NK-92 treated with Interleukin-12 subunit alpha and Interleukin-12 subunit beta, amount 100 ng/mL, for 24 hours (cell line): Measurements from ENCODE around the gene ST7L.
"Not testable (repeated sequence)": the region's sequence is repeated elsewhere in the genome, so short reads cannot be mapped to it uniquely, and the experiment has no call there.

Experiments used
- DNase-seq: peaks from one replicate; lab custom pipeline; 2025; lab: John Stamatoyannopoulos, UW

Gene ST7L

DNA sequence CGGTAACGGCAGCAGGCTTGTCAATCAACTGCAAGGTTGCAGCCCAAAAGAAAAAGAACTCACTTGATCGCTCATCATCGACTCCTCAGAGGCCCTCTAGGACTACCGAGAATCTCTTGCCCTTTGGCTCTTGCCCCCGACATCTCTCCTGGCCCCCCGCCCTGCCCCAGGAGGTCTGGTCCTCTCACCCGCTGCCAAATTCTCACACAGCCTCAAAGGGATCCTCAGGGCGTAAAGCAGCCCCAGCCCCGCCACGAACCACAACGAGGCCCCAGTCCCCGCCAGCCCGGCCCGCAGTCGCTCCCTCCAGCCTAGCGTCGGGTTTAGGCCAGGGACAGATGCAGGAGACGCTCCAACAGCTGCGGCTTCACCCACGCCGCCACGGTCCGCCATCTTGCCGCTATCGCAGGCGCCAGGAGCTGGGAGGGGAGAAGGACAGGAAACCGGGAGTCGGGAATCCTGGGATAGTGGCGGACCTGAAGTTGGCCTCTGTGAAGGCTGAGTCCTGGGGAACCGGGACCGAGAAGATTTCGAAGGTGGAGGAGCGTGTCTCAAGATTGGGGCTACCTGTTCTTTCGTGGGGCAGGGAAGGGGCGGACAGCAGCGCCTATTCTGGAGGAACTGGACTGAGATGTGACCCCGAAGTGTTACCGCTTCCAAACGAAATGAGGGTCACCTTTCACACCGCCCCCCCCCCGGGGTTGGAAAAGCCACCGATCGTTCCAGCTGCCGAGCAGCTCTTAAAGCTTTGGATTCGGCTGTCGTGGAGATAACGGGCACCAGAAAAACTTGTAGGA lies at the start of gene ST7L:
ST7L (minus strand) TSS at position 421 of the 797 bp plus-strand sequence; CDS start at position 393, 28 bp downstream.
- peak; percentile 52 for DNase-seq

- DNase-seq, result no peak
Measured at GRCh38 chr1:112666946-112667345, 48.0 kb upstream of the ST7L start.

- no peak for DNase-seq
Measured at GRCh38 chr1:112665857-112666256, 46.9 kb upstream of the ST7L start.

- no peak for DNase-seq
Measured at GRCh38 chr1:112651205-112651604, 32.3 kb upstream of the ST7L start.

DNA sequence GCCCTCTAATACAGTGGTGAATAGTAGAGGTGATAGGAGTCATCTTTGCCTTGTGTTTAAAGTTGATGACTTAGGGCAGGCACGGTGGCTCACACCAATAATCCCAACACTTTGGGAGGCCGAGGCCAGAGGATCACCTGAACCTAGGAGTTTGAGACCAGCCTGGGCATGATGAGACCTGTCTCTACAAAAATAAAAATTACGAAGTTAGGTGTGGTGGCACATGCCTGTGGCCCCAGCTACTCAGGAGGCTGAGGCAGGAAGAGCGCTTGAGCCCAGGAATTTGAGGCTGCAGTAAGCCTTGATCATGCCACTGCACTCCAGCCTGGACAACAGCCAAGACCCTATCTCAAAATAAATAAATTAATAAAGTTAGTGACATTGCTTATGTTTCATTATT lies 27.3 kb upstream of the ST7L start:
- DNase-seq, result no peak

DNA sequence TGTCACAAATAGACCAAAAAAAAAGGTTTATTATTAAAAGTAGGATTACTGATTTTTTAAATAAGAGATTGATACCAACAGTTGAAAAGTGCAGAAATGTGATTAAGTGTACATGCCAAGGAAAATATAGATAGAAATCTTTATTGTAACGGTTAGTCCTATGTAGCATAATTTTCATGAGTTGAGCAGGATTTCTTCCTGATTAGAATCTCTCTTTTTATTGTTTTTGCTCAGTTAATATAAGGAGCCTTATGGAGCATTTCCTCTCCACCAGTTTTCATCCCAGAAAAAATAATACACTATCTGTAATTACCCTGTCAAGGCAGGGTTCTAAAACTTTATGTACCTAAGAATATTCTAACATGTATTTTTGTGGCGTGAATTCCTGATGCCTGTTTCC lies 24.1 kb upstream of the ST7L start:
- no peak for DNase-seq

DNA sequence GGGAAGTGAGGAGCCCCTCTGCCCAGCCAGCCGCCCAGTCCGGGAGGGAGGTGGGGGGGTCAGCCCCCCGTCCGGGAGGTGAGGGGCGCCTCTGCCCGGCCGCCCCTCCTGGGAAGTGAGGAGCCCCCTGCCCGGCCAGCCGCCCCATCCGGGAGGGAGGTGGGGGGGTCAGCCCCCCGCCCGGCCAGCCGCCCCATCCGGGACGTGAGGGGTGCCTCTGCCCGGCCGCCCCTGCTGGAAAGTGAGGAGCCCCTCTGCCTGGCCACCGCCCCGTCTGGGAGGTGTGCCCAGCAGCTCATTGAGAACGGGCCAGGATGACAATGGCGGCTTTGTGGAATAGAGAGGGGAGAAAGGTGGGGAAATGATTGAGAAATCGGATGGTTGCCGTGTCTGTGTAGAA lies 21.5 kb upstream of the ST7L start:
- DNase-seq, result not testable (repeated sequence)

DNA sequence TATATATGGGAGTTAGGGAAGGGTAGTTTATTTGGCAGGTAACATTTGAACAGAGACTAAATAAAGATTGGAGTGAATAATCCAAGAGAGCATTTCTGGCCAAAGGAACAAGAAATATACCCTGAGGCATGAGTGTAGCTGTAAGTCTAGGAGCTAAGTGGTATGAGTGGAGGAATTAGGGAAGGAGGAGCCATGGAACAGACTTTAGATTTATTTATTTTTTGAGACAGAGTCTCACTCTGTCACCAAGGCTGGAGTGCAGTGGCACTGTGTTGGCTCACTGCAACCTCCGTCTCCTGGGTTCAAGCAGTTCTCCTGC lies 19.1 kb upstream of the ST7L start:
- DNase-seq, result no peak

GRCh38 chr1:112637254-112638109 lies 18.5 kb upstream of the ST7L start:
- DNase-seq, result no peak

GRCh38 chr1:112636597-112637253 lies 17.8 kb upstream of the ST7L start:
- DNase-seq, result no peak

GRCh38 chr1:112636056-112636455 lies 17.1 kb upstream of the ST7L start:
- no peak for DNase-seq

- no peak for DNase-seq
Measured at GRCh38 chr1:112634367-112634766, 15.4 kb upstream of the ST7L start.

- no peak for DNase-seq
Measured at GRCh38 chr1:112633628-112634027, 14.7 kb upstream of the ST7L start.

DNA sequence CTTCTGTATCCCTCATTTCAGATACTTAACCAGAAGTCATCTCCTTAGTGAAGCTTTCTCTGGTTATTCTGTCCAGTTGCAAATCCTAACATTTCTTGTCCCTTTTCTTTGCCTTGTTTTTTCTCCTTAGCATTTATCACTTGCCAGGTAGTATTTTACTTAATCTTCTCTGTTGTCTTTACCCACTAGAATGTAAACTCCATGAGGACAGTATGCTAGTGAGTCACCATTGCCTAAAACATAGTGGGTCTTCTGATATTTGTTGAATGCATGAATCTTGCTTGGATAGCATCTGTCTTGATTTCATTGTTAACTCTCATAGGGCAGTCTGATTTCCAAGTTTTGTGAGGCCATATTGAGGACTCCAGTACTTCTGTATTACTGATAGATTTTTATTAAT lies 10.3 kb upstream of the ST7L start:
- no peak for DNase-seq

DNA sequence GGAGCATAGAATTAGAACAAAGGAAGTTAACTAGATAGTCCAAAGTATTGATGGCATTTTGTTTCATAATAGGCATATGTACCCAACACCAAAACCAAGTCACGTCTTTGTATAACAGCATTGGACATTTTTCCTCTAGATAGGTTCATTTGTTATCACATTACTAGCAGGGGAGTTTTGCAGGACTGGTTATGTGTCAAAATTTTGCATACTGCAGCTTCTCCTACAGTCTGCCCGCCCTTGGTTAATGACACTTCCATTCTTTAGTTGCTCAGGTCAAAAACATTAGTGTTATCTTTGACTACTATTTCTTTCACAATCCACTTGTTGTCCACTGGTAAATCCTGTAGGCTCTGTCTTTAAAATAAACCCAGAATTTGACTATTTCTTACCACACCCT lies 9.6 kb upstream of the ST7L start:
- no peak for DNase-seq

GRCh38 chr1:112626887-112627286 lies 7.9 kb upstream of the ST7L start:
- DNase-seq, result no peak

- DNase-seq, result no peak
Measured at GRCh38 chr1:112626193-112626592, 7.3 kb upstream of the ST7L start.

GRCh38 chr1:112625696-112626095 lies 6.8 kb upstream of the ST7L start:
- DNase-seq, result no peak

DNA sequence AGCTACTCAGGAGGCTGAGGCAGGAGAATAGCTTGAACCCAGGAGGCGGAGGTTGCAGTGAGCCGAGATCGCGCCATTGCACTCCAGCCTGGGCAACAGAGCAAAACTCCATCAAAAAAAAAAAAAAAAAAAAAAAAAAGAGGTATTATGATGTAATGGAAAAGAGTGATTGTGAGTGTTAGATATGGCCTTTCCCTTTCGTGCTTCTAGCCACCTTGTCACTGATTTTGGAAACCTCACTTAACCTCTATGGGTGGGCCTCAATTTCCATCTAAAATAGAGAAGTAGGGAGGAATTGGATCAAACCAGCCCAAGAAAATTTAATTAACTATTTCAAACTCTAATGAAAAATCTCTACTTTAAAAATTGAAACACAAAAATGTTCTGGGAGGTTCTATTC lies 5.6 kb upstream of the ST7L start:
- DNase-seq, result not testable (repeated sequence)

DNA sequence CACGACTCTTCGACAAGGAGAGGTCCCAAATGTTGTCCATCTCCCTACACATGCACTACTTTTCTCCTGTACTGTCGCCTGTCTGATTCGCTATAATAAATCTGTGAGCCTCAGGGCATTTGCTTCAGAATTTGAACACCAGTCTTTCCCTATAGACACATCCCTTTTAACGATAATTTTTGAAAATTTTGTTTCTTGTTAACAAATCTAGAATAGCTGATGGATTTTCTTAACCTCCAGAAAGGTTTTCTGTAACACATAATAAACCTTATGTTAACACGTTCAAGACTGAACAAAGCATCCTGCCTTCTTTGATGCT lies 1.4 kb upstream of the ST7L start:
- no peak for DNase-seq

DNA sequence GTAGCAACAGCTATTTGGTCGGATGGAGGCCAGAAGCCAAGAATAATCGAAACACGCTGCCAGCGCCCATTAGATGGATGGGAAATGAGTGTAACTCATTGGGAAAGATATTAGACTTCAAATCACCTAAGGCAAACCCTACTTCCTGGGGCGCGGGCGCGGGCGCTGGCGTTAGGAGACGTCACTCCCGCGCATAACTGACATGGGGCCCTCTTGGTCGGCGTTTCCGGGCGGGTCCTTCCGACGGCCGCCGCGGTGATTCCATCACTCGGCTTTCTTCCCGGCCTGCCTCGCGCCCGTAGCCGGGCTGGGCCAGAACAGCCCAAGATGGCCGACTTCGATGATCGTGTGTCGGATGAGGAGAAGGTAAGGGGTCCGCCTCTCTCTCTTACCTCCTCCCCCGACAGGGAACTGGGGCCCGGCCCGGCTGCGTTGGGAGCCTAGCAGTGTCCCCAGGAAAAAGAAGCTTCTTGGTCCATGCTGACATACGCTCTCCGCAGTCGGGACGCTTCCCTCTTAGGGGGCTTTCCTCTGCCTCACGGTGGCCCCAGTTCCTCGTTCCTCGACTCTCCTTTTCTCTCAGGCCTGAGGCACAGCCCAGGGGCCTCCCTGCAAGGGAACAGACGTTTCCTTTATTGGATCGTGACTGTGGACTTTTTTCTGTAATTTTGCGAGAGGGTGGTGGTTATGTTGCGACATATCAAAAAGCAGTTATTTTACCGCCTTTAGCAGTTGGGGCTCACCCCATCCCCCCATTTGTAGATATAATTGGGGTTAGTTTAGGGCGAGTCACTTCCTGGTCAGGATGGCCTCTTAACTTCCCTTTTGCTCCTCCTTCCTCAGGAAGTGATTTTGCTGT lies 806 bp upstream of the ST7L start, which contains the start of gene CAPZA1:
CAPZA1 (plus strand) TSS at position 315 of the 859 bp plus-strand sequence; CDS start at position 328, 13 bp downstream.
- peak; percentile 84 for DNase-seq
